C4-2B (cell line): ENCODE results near the gene FEV.

Experiments
- ZFX ChIP-seq: fragments of 450-650 bp; IDR thresholded peaks from 2 replicates; pipeline ENCODE4 v1.6.1; 2017
- TF ChIP-seq, protein P1 (sequence below): fragments of 450-650 bp; conservative IDR thresholded peaks from 2 replicates; pipeline ENCODE4 v1.5.1; 2017; ENCODE audit warnings: mild to moderate bottlenecking

GRCh38 chr2:218964041-218964771, 20.8 kb downstream of the FEV start:
- TF ChIP-seq, protein P1, sequence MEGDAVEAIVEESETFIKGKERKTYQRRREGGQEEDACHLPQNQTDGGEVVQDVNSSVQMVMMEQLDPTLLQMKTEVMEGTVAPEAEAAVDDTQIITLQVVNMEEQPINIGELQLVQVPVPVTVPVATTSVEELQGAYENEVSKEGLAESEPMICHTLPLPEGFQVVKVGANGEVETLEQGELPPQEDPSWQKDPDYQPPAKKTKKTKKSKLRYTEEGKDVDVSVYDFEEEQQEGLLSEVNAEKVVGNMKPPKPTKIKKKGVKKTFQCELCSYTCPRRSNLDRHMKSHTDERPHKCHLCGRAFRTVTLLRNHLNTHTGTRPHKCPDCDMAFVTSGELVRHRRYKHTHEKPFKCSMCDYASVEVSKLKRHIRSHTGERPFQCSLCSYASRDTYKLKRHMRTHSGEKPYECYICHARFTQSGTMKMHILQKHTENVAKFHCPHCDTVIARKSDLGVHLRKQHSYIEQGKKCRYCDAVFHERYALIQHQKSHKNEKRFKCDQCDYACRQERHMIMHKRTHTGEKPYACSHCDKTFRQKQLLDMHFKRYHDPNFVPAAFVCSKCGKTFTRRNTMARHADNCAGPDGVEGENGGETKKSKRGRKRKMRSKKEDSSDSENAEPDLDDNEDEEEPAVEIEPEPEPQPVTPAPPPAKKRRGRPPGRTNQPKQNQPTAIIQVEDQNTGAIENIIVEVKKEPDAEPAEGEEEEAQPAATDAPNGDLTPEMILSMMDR: no peak
- no peak for TF ChIP-seq ZFX
